ENCODE results near the gene OLFML2B.

OLFML2B gene

DNA sequence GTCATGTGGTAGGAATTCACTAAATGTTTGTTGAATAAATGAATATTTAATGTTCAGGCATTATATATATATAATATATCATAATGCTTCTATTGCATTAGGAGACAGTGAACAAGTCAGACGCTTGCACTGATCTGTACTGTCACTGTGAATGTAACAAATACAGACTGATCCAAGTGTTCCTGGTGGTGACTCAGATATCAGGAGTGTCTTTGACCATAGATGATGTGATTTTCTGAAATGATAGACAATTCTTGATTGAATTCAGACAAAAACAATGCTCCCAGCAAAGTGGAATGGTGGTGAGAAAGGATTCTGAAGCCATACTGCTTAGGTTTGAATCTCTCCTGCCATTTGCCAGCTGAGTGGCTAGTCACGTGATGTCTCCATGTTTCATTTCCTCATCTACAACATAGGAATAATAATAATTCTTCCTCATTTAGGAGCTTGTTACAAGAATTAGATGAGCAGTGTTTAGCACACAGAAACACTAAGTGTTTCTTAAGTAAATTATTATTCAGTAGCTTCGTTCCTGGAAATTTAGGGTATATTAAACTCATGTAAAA is 71.0 kb downstream of the OLFML2B start:
- in situ Hi-C loops (cut with MboI; ENCODE audit: low sequenced_read_pairs, unreplicated experiment): no loop called here
- TF ChIP-seq CTCF (IDR thresholded peaks at IDR 0.05; ENCODE audit: borderline replicate concordance, control extremely low read depth, extremely low read depth, insufficient read depth, missing control alignments): no peak
- no peak for DNase-seq (ENCODE audit: low spot score)

DNA sequence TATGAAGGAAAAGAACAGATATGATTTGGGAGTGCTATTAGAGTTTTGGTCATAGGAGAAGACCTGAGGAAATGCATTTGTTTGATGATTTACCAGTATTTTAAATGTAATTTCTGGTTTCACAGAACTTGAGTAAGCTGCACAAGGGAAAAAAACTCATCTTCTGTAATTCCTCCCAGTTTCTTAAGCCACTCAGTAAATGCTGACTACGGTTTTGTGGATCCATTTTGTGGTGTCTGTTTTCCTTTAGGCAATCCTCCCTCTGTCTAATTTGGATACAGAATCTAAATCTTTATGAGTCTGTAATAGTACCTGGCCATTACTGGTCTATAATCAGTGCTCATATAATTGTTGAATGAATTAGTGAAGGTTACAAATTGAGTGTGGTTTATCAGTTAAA is 72.0 kb downstream of the OLFML2B start:
- no peak for DNase-seq (ENCODE audit: low spot score)
- TF ChIP-seq CTCF (IDR thresholded peaks at IDR 0.05; ENCODE audit: borderline replicate concordance, control extremely low read depth, extremely low read depth, insufficient read depth, missing control alignments): no peak
- in situ Hi-C loops (cut with MboI; ENCODE audit: low sequenced_read_pairs, unreplicated experiment): no loop called here

- in situ Hi-C loops (cut with MboI; ENCODE audit: low sequenced_read_pairs, unreplicated experiment): no loop called here
- TF ChIP-seq CTCF (IDR thresholded peaks at IDR 0.05; ENCODE audit: borderline replicate concordance, control extremely low read depth, extremely low read depth, insufficient read depth, missing control alignments): no peak
- DNase-seq (ENCODE audit: low spot score): no peak
Observed at GRCh38 chr1:161950377-161950776, 73.3 kb downstream of the OLFML2B start.

DNA sequence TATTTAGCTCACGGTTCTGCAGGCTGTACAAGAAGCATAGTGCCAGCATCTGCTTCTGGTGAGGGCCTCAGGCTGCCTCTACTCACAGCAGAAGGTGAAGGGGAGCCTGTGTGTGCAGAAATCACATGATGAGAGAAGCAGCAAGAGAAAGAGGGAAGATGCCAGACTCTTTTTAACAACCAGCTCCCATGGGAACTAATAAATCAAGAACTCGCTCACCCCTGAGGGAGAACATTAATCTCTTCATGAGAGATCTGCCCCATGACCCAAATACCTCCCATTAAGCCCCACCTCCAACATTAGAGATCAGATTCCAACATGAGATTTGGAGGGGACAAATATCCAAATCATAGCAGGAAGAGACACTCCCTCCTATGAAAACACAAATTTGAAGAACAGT is 74.1 kb downstream of the OLFML2B start:
- TF ChIP-seq CTCF (IDR thresholded peaks at IDR 0.05; ENCODE audit: borderline replicate concordance, control extremely low read depth, extremely low read depth, insufficient read depth, missing control alignments): no peak
- no peak for DNase-seq (ENCODE audit: low spot score)
- in situ Hi-C loops (cut with MboI; ENCODE audit: low sequenced_read_pairs, unreplicated experiment): no loop called here

- TF ChIP-seq CTCF (IDR thresholded peaks at IDR 0.05; ENCODE audit: borderline replicate concordance, control extremely low read depth, extremely low read depth, insufficient read depth, missing control alignments): no peak
- in situ Hi-C loops (cut with MboI; ENCODE audit: low sequenced_read_pairs, unreplicated experiment): no loop called here
- DNase-seq (ENCODE audit: low spot score): no peak
Observed at GRCh38 chr1:161948435-161948834, 75.2 kb downstream of the OLFML2B start.

- no peak for TF ChIP-seq CTCF (IDR thresholded peaks at IDR 0.05; ENCODE audit: borderline replicate concordance, control extremely low read depth, extremely low read depth, insufficient read depth, missing control alignments)
- no peak for DNase-seq (ENCODE audit: low spot score)
- in situ Hi-C loops (cut with MboI; ENCODE audit: low sequenced_read_pairs, unreplicated experiment): no loop called here
Observed at GRCh38 chr1:161946071-161946987, 77.3 kb downstream of the OLFML2B start.
